ENCODE results near the gene WDR75. TPM values are rescaled to one million over a fixed set of nuclear protein-coding genes. Genes with fewer than 3 reads are reported as not detected.

The WDR75 gene
- total and polyA plus RNA-seq, 2 of the 13 experiments (the other 11 are each of a cell fraction or from before 2014, with no cell fraction given) = 63.0 to 74.1 TPM

DNA sequence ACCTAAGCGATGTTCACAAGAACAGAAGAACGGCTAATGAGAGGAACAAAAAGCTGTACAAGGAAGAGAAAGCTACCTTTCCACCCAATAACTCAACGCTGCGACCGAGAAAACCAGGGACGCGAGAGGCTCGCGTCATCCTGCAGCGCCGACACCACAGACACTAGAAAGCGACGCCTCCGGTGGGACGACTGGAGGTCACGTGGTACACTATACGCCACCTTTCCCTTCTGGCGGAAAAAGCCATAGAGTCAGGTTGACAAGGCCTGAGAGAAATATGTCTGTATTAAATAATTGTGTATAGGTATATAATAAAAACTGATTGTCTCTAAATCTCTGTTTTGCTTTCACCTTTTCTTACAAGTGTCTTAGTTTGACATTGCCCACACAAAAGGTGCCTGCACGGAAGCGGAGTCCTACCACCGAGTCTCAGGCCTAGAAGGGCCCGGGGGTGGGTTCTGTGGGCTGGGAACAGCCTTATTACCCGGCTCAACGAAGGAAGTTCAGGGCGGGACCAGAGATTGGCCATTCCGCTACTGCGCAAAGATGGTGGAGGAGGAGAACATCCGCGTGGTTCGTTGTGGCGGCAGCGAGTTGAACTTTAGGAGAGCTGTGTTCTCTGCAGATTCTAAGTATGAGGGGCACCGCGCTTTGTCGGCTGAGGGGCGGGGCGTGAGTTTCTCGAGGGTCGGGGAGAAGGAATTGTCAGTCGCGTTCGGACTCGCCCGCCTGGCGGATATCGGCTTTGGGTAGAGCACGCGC is at the start of gene WDR75 (continued):
- TF ChIP-seq ZNF710 (CRISPR knock-in tag; IDR thresholded peaks at IDR 0.05; ENCODE audit: borderline replicate concordance) = peak; percentile 66; the same call in 1 of the 2 replicates
- TF ChIP-seq, protein P1, sequence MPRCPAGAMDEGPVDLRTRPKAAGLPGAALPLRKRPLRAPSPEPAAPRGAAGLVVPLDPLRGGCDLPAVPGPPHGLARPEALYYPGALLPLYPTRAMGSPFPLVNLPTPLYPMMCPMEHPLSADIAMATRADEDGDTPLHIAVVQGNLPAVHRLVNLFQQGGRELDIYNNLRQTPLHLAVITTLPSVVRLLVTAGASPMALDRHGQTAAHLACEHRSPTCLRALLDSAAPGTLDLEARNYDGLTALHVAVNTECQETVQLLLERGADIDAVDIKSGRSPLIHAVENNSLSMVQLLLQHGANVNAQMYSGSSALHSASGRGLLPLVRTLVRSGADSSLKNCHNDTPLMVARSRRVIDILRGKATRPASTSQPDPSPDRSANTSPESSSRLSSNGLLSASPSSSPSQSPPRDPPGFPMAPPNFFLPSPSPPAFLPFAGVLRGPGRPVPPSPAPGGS (CRISPR knock-in tag; IDR thresholded peaks at IDR 0.05) = peak; percentile 59; the same call in 1 of the 2 replicates
- TF ChIP-seq ETV5 (CRISPR knock-in tag; IDR thresholded peaks at IDR 0.05; ENCODE audit: borderline replicate concordance) = peak; percentile 76; the same call in 1 of the 2 replicates
- TF ChIP-seq RFX5 (IDR thresholded peaks at IDR 0.05; ENCODE audit: low read depth, low read length) = peak; percentile 37; the same call in 1 of the 2 replicates
- no peak; the same call in 1 of the 2 replicates for TF ChIP-seq BATF2 (CRISPR knock-in tag; IDR thresholded peaks at IDR 0.05)
- no peak for TF ChIP-seq GPBP1L1 (CRISPR knock-in tag; IDR thresholded peaks at IDR 0.05)
- TF ChIP-seq ZNF589 (CRISPR knock-in tag; conservative IDR thresholded peaks at IDR 0.05) = 0 out of 2 replicates have a peak, but pooled peaks have one; percentile 4
- TF ChIP-seq AGO1 (IDR thresholded peaks at IDR 0.05; ENCODE audit: low read depth, low read length, poor library complexity, severe bottlenecking) = no peak
- TF ChIP-seq ZSCAN20 (CRISPR knock-in tag; IDR thresholded peaks at IDR 0.05; ENCODE audit: borderline replicate concordance) = peak; percentile 88
- TF ChIP-seq HIC2 (CRISPR knock-in tag; IDR thresholded peaks at IDR 0.05; ENCODE audit: low read depth) = no peak
- no peak; the same call in 1 of the 2 replicates for TF ChIP-seq ZNF879 (CRISPR knock-in tag; IDR thresholded peaks at IDR 0.05)
- TF ChIP-seq USF2 (IDR thresholded peaks at IDR 0.05; ENCODE audit: low read depth, low read length) = peak; percentile 99
- TF ChIP-seq USF2 (CRISPR knock-in tag; IDR thresholded peaks at IDR 0.05; ENCODE audit: borderline replicate concordance) = peak; percentile 98
- TF ChIP-seq MYPOP (CRISPR knock-in tag; IDR thresholded peaks at IDR 0.05) = peak; percentile 8; the same call in 1 of the 2 replicates
